ENCODE data around the gene ARHGEF17. TPM values are rescaled to one million over a fixed set of nuclear protein-coding genes. Genes with fewer than 3 reads are reported as not detected.

The ARHGEF17 gene
- total RNA-seq, 1 experiment from 2014 or later, result 22.3 TPM

GRCh38 chr11:73340164-73340563, 32.1 kb downstream of the ARHGEF17 start:
- peaks cover 6% of the 10 kb centered on the region for H3K36me3 Mint-ChIP-seq (ENCODE audit: insufficient read depth, unreplicated experiment)
- no peak overlapping the region for H3K27ac Mint-ChIP-seq (ENCODE audit: unreplicated experiment)
- peaks cover 14% of the 10 kb centered on the region for H3K27me3 Mint-ChIP-seq (ENCODE audit: unreplicated experiment)
- H3K4me3 Mint-ChIP-seq (ENCODE audit: low read depth, unreplicated experiment), result no peak overlapping the region
- BruUV-seq (replicated peaks), result no TSS peak
- H3K4me1 Mint-ChIP-seq (ENCODE audit: low read depth, unreplicated experiment), result peaks cover under 1% of the 10 kb centered on the region
- intact Hi-C loops (cut with micrococcal nuclease; ENCODE audit: unreplicated experiment), result no loop called here
- TF ChIP-seq CTCF (IDR thresholded peaks at IDR 0.05; ENCODE audit: unreplicated experiment), result no peak
- CTCF ChIA-PET, result interaction anchor here (0.9 to 1.6 kb wide), 2 partner anchors 8 to 17 kb away, joined by 3 read pairs; no protein-coding TSS in a partner anchor
- no peak for DNase-seq
- H3K9me3 Mint-ChIP-seq (ENCODE audit: low read depth, unreplicated experiment), result no peaks in the 10 kb centered on the region

GRCh38 chr11:73342633-73343032, 34.6 kb downstream of the ARHGEF17 start:
- CTCF ChIA-PET, result interaction anchor here (0.7 kb wide), 1 partner anchor 18 kb away, joined by 5 read pairs; no protein-coding TSS in a partner anchor
- no TSS peak for BruUV-seq (replicated peaks)
- Mint-ChIP-seq H3K9me3 (ENCODE audit: low read depth, unreplicated experiment) (no peaks in the 10 kb centered on the region), H3K27me3 (ENCODE audit: unreplicated experiment) (peaks cover 14% of the 10 kb centered on the region), H3K4me1 (ENCODE audit: low read depth, unreplicated experiment) (no peaks in the 10 kb centered on the region), H3K36me3 (ENCODE audit: insufficient read depth, unreplicated experiment) (peaks cover 6% of the 10 kb centered on the region), H3K4me3 (ENCODE audit: low read depth, unreplicated experiment) (peak overlapping the region; percentile 62), H3K27ac (ENCODE audit: unreplicated experiment) (no peak overlapping the region)
- no peak for TF ChIP-seq CTCF (IDR thresholded peaks at IDR 0.05; ENCODE audit: unreplicated experiment)
- no peak for DNase-seq
- intact Hi-C loops (cut with micrococcal nuclease; ENCODE audit: unreplicated experiment), result no loop called here

- Mint-ChIP-seq H3K36me3 (ENCODE audit: insufficient read depth, unreplicated experiment) (peaks cover 6% of the 10 kb centered on the region), H3K27me3 (ENCODE audit: unreplicated experiment) (peaks cover 14% of the 10 kb centered on the region), H3K4me3 (ENCODE audit: low read depth, unreplicated experiment) (peak overlapping the region; percentile 62), H3K9me3 (ENCODE audit: low read depth, unreplicated experiment) (no peaks in the 10 kb centered on the region), H3K4me1 (ENCODE audit: low read depth, unreplicated experiment) (no peaks in the 10 kb centered on the region), H3K27ac (ENCODE audit: unreplicated experiment) (no peak overlapping the region)
- TF ChIP-seq CTCF (IDR thresholded peaks at IDR 0.05; ENCODE audit: unreplicated experiment), result no peak
- intact Hi-C loops (cut with micrococcal nuclease; ENCODE audit: unreplicated experiment), result no loop called here
- CTCF ChIA-PET, result no interaction called here
- BruUV-seq (replicated peaks), result no TSS peak
- no peak for DNase-seq
These were observed 35.2 kb downstream of the ARHGEF17 start for GRCh38 chr11:73343076-73343873.

GRCh38 chr11:73344191-73344607, 36.1 kb downstream of the ARHGEF17 start:
- no TSS peak for BruUV-seq (replicated peaks)
- H3K27me3 Mint-ChIP-seq (ENCODE audit: unreplicated experiment), result peaks cover 14% of the 10 kb centered on the region
- intact Hi-C loops (cut with micrococcal nuclease; ENCODE audit: unreplicated experiment), result no loop called here
- H3K4me3 Mint-ChIP-seq (ENCODE audit: low read depth, unreplicated experiment), result no peak overlapping the region
- CTCF ChIA-PET, result no interaction called here
- H3K4me1 Mint-ChIP-seq (ENCODE audit: low read depth, unreplicated experiment), result no peaks in the 10 kb centered on the region
- no peak for TF ChIP-seq CTCF (IDR thresholded peaks at IDR 0.05; ENCODE audit: unreplicated experiment)
- no peak for DNase-seq
- no peaks in the 10 kb centered on the region for H3K9me3 Mint-ChIP-seq (ENCODE audit: low read depth, unreplicated experiment)
- H3K36me3 Mint-ChIP-seq (ENCODE audit: insufficient read depth, unreplicated experiment), result peaks cover 7% of the 10 kb centered on the region
- H3K27ac Mint-ChIP-seq (ENCODE audit: unreplicated experiment), result no peak overlapping the region

All from Calu3 (cell line).